HepG2 (cell line): ENCODE results near the gene PCDHB7. TPM values are rescaled to one million over a fixed set of nuclear protein-coding genes. Genes with fewer than 3 reads are reported as not detected.

Experiments used
- BHLHE40 ChIP-seq: IDR thresholded peaks from 2 replicates; pipeline ENCODE4 v1.6.1; 2011; ENCODE audit warnings: low read length, improper control_type of control experiment
- CREB1 ChIP-seq, 2 experiments: fragments of 450-650 bp in 1 of 2; IDR thresholded peaks; 2 replicates each; pipeline ENCODE4 v1.6.1; 2016 to 2017; ENCODE audit warnings: control low read depth in 1 of 2, mild to moderate bottlenecking in 1 of 2, missing compliant biosample characterization in 1 of 2, missing genetic modification characterization in 1 of 2
- EEA1 ChIP-seq: sonication (generic); formaldehyde crosslinking; IDR thresholded peaks from 2 replicates; pipeline ENCODE4 v1.5.1; 2020; ENCODE audit warnings: mild to moderate bottlenecking, missing genetic modification reagents, borderline replicate concordance
- FOXK1 ChIP-seq: sonication (generic); formaldehyde crosslinking; IDR thresholded peaks from 2 replicates; pipeline ENCODE4 v1.4.0; 2020; ENCODE audit warnings: low read depth, missing genetic modification reagents, borderline replicate concordance
- JARID2 ChIP-seq: sonication (generic); formaldehyde crosslinking; IDR thresholded peaks from 2 replicates; pipeline ENCODE4 v1.8.1; 2023; ENCODE audit warnings: missing genetic modification reagents, inconsistent platforms; ENCODE audit not compliant: insufficient replicate concordance
- JDP2 ChIP-seq: sonication (generic); formaldehyde crosslinking; IDR thresholded peaks from 2 replicates; pipeline ENCODE4 v1.8.1; 2022; ENCODE audit warnings: missing genetic modification reagents, borderline replicate concordance
- KLF12 ChIP-seq: sonication (generic); formaldehyde crosslinking; IDR thresholded peaks from 2 replicates; pipeline ENCODE4 v1.4.0; 2020; ENCODE audit warnings: missing genetic modification reagents, borderline replicate concordance
- MEIS2 ChIP-seq: sonication (generic); formaldehyde crosslinking; IDR thresholded peaks from 2 replicates; pipeline ENCODE4 v1.9.0; 2021; ENCODE audit warnings: mild to moderate bottlenecking, missing genetic modification reagents
- MTA3 ChIP-seq: sonication (generic); formaldehyde crosslinking; IDR thresholded peaks from 2 replicates; pipeline ENCODE4 v1.4.0; 2020; ENCODE audit warnings: missing genetic modification reagents
- NR2C2 ChIP-seq: sonication (generic); formaldehyde crosslinking; IDR thresholded peaks from 2 replicates; pipeline ENCODE4 v1.4.0; 2020; ENCODE audit warnings: missing genetic modification reagents, mild to moderate bottlenecking, moderate library complexity, borderline replicate concordance
- POLR2A ChIP-seq, 2 experiments: IDR thresholded peaks; 2 replicates each; pipeline ENCODE4 v1.6.1; 2011; ENCODE audit warnings: low read depth in 2 of 2, low read length in 2 of 2, mild to moderate bottlenecking in 1 of 2, moderate library complexity in 1 of 2; ENCODE audit not compliant: insufficient read depth in 1 of 2
- SMARCE1 ChIP-seq: fragments of 450-650 bp; IDR thresholded peaks from 2 replicates; pipeline ENCODE4 v1.6.1; 2017; ENCODE audit warnings: borderline replicate concordance
- SMC3 ChIP-seq: IDR thresholded peaks from 2 replicates; pipeline ENCODE4 v1.6.1; 2011; ENCODE audit warnings: low read length, improper control_type of control experiment
- SOX6 ChIP-seq, 2 experiments: fragments of 450-650 bp in 1 of 2; sonication (generic) in 1 of 2; formaldehyde crosslinking in 1 of 2; IDR thresholded peaks; 2 replicates each; pipeline versions ENCODE4 v1.4.0 to v1.6.1; 2017 to 2020; ENCODE audit warnings: antibody characterized with exemption in 1 of 2, mild to moderate bottlenecking in 1 of 2, missing genetic modification reagents in 1 of 2
- SP2 ChIP-seq: sonication (generic); formaldehyde crosslinking; IDR thresholded peaks from 2 replicates; pipeline ENCODE4 v1.5.1; 2020; ENCODE audit warnings: mild to moderate bottlenecking, missing genetic modification reagents
- ZFP1 ChIP-seq: IDR thresholded peaks from 2 replicates; pipeline ENCODE4 v1.6.1; 2016
- ZNF260 ChIP-seq: sonication (generic); formaldehyde crosslinking; IDR thresholded peaks from 2 replicates; pipeline ENCODE4 v1.4.0; 2020; ENCODE audit warnings: missing genetic modification reagents, low read depth, mild to moderate bottlenecking, borderline replicate concordance
- ZNF296 ChIP-seq: sonication (generic); formaldehyde crosslinking; conservative IDR thresholded peaks from 2 replicates; pipeline ENCODE4 v1.5.0; 2020; ENCODE audit warnings: mild to moderate bottlenecking, missing genetic modification reagents
- ZNF367 ChIP-seq: sonication (generic); formaldehyde crosslinking; IDR thresholded peaks from 2 replicates; pipeline ENCODE4 v1.4.0; 2020; ENCODE audit warnings: missing genetic modification reagents, borderline replicate concordance
- ZNF543 ChIP-seq: sonication (generic); formaldehyde crosslinking; IDR thresholded peaks from 2 replicates; pipeline ENCODE4 v1.4.0; 2020; ENCODE audit warnings: mild to moderate bottlenecking, missing genetic modification reagents
- ZNF678 ChIP-seq: sonication (generic); formaldehyde crosslinking; IDR thresholded peaks from 2 replicates; pipeline ENCODE4 v1.4.0; 2020; ENCODE audit warnings: mild to moderate bottlenecking, missing genetic modification reagents
- ZNF784 ChIP-seq: sonication (generic); formaldehyde crosslinking; IDR thresholded peaks from 2 replicates; pipeline ENCODE4 v1.5.1; 2020; ENCODE audit warnings: missing genetic modification reagents, mild to moderate bottlenecking, borderline replicate concordance
- ZNF792 ChIP-seq: IDR thresholded peaks from 2 replicates; pipeline ENCODE4 v1.6.1; 2016
- ZSCAN29 ChIP-seq: sonication (generic); formaldehyde crosslinking; conservative IDR thresholded peaks from 2 replicates; pipeline ENCODE4 v1.4.0; 2020; ENCODE audit warnings: mild to moderate bottlenecking, missing genetic modification reagents
- polyA plus RNA-seq, 8 experiments: library from polyadenylated mRNA; depleted of rRNA in 3 of 8; stranded (reverse) in 7 of 8; unstranded in 1 of 8; fragments of >200 nt; fragmentation: Illumina TruSeq in 4 of 8; extraction: Trizol in 4 of 8; gene quantifications; 2 replicates each; pipeline versions ENCODE4 v1.2.1 to v1.2.3, GENCODE V29; 2011 to 2016; ENCODE audit warnings: low read depth in 4 of 8, missing spikeins in 1 of 8, mixed read lengths in 1 of 8; ENCODE audit not compliant: insufficient read depth in 1 of 8
- total RNA-seq, 5 experiments: library from RNA; depleted of rRNA; stranded (reverse); fragments of >200 nt; fragmentation: Illumina TruSeq; extraction: Trizol; gene quantifications; 2 replicates each; pipeline ENCODE4 v1.2.3, GENCODE V29; 2016; ENCODE audit warnings: low read depth in 1 of 5
- TF ChIP-seq, protein P1 (sequence below): sonication (generic); formaldehyde crosslinking; IDR thresholded peaks from 2 replicates; pipeline ENCODE4 v1.5.0; 2020; ENCODE audit warnings: mild to moderate bottlenecking, missing genetic modification reagents
- TF ChIP-seq, protein P2 (sequence below): sonication (generic); formaldehyde crosslinking; IDR thresholded peaks from 2 replicates; pipeline ENCODE4 v1.4.0; 2020; ENCODE audit warnings: missing genetic modification reagents
- TF ChIP-seq, protein P3 (sequence below): sonication (generic); formaldehyde crosslinking; IDR thresholded peaks from 2 replicates; pipeline ENCODE4 v1.4.0; 2020; ENCODE audit warnings: mild to moderate bottlenecking, low read depth, missing genetic modification reagents

PCDHB7 gene
- total and polyA plus RNA-seq, 2 of the 13 experiments (the other 11 are each of a cell fraction or from before 2014, with no cell fraction given): 0.02 to 0.03 TPM

DNA sequence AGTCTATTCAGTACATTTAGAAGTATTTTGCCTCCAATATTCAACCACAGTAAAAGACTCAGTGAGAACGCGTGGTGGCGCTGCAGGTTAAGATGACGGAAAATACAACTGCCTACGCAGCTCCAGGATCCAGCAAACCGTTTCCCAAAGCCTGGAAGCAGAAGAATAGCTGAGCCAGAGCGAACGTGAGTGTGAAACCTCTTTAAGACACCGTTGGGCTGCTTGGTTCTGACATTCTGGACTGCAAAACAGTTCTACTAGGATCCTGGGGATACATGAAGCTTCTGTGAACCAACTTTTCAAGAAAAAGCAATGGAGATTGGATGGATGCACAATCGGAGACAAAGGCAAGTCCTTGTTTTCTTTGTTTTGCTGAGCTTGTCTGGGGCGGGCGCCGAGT, 9.8 kb downstream of the PCDHB7 start, which contains the start of gene PCDHB16 (continued):
- TF ChIP-seq, protein P1, sequence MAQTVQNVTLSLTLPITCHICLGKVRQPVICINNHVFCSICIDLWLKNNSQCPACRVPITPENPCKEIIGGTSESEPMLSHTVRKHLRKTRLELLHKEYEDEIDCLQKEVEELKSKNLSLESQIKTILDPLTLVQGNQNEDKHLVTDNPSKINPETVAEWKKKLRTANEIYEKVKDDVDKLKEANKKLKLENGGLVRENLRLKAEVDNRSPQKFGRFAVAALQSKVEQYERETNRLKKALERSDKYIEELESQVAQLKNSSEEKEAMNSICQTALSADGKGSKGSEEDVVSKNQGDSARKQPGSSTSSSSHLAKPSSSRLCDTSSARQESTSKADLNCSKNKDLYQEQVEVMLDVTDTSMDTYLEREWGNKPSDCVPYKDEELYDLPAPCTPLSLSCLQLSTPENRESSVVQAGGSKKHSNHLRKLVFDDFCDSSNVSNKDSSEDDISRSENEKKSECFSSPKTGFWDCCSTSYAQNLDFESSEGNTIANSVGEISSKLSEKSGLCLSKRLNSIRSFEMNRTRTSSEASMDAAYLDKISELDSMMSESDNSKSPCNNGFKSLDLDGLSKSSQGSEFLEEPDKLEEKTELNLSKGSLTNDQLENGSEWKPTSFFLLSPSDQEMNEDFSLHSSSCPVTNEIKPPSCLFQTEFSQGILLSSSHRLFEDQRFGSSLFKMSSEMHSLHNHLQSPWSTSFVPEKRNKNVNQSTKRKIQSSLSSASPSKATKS (CRISPR knock-in tag): no peak
- TF ChIP-seq ZNF260 (CRISPR knock-in tag): no peak
- TF ChIP-seq EEA1 (CRISPR knock-in tag): no peak
- TF ChIP-seq ZNF296 (CRISPR knock-in tag): no peak
- no peak for TF ChIP-seq BHLHE40
- no peak for TF ChIP-seq MEIS2
- TF ChIP-seq JDP2 (CRISPR knock-in tag): no peak
- no peak for TF ChIP-seq SMARCE1
- no peak for TF ChIP-seq NR2C2 (CRISPR knock-in tag)
- TF ChIP-seq POLR2A (IDR thresholded peaks at IDR 0.05; ENCODE audit: insufficient read depth in 1 of 2, low read depth in 2 of 2, low read length in 2 of 2): no peak
- no peak for TF ChIP-seq ZSCAN29 (CRISPR knock-in tag)
- no peak for TF ChIP-seq SP2 (CRISPR knock-in tag)
- no peak for TF ChIP-seq ZNF678
- TF ChIP-seq, protein P2, sequence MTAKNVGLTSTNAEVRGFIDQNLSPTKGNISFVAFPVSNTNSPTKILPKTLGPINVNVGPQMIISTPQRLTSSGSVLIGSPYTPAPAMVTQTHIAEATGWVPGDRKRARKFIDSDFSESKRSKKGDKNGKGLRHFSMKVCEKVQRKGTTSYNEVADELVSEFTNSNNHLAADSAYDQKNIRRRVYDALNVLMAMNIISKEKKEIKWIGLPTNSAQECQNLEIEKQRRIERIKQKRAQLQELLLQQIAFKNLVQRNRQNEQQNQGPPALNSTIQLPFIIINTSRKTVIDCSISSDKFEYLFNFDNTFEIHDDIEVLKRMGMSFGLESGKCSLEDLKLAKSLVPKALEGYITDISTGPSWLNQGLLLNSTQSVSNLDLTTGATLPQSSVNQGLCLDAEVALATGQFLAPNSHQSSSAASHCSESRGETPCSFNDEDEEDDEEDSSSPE (CRISPR knock-in tag): no peak
- no peak for TF ChIP-seq FOXK1 (CRISPR knock-in tag)
- TF ChIP-seq CREB1 (IDR thresholded peaks at IDR 0.05): 0 out of 2 replicates have a peak, but pooled peaks have one; percentile 7
- TF ChIP-seq CREB1 (CRISPR knock-in tag; IDR thresholded peaks at IDR 0.05): no peak; the same call in 1 of the 2 replicates
- no peak for TF ChIP-seq MTA3
- no peak for TF ChIP-seq SOX6 (IDR thresholded peaks at IDR 0.05)
- peak; percentile 12; the same call in 1 of the 2 replicates for TF ChIP-seq SOX6 (CRISPR knock-in tag; IDR thresholded peaks at IDR 0.05)
- TF ChIP-seq ZNF543 (CRISPR knock-in tag): no peak
- TF ChIP-seq ZNF367: no peak
- TF ChIP-seq, protein P3, sequence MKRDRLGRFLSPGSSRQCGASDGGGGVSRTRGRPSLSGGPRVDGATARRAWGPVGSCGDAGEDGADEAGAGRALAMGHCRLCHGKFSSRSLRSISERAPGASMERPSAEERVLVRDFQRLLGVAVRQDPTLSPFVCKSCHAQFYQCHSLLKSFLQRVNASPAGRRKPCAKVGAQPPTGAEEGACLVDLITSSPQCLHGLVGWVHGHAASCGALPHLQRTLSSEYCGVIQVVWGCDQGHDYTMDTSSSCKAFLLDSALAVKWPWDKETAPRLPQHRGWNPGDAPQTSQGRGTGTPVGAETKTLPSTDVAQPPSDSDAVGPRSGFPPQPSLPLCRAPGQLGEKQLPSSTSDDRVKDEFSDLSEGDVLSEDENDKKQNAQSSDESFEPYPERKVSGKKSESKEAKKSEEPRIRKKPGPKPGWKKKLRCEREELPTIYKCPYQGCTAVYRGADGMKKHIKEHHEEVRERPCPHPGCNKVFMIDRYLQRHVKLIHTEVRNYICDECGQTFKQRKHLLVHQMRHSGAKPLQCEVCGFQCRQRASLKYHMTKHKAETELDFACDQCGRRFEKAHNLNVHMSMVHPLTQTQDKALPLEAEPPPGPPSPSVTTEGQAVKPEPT (CRISPR knock-in tag): no peak
- TF ChIP-seq ZNF784 (CRISPR knock-in tag): no peak
- TF ChIP-seq SMC3: peak; percentile 45; the same call in 1 of the 2 replicates
- 0 out of 2 replicates have a peak, but pooled peaks have one; percentile 58 for TF ChIP-seq KLF12 (CRISPR knock-in tag)
- no peak for TF ChIP-seq ZNF792
- no peak for TF ChIP-seq ZFP1 (CRISPR knock-in tag)
- no peak for TF ChIP-seq JARID2 (CRISPR knock-in tag)
